Central memory CD8-positive, alpha-beta T cell (primary cell): ENCODE results near the gene UNC13C.
A peak's percentile ranks its signal among the peaks of the same experiment; 100 is the strongest.

Experiments
- ATAC-seq: fragments of 150-1000 bp; cut with Tn5 transposase; replicated peaks from 2 replicates; pipeline ENCODE4 v1.10.0; 2022; ENCODE audit warnings: mild to moderate bottlenecking, moderate FRiP score, moderate number of reproducible peaks; ENCODE audit not compliant: poor library complexity, severe bottlenecking; ENCODE audit errors: extremely low read depth
- DNase-seq, 2 donors: peaks; one replicate each; pipeline ENCODE4 v3.0.0; 2021; ENCODE audit warnings: low spot score in 2 of 2
- H3K27ac Mint-ChIP-seq: one replicate; pipeline ENCODE4 v1.8.0; 2022; ENCODE audit warnings: low read depth, mild to moderate bottlenecking, moderate library complexity, mixed read lengths
- H3K27me3 Mint-ChIP-seq: one replicate; pipeline ENCODE4 v1.8.0; 2022; ENCODE audit warnings: mixed read lengths
- H3K36me3 Mint-ChIP-seq: one replicate; pipeline ENCODE4 v1.8.0; 2022; ENCODE audit warnings: mild to moderate bottlenecking, moderate library complexity, mixed read lengths; ENCODE audit not compliant: insufficient read depth
- H3K4me1 Mint-ChIP-seq: one replicate; pipeline ENCODE4 v1.8.0; 2022; ENCODE audit warnings: mixed read lengths
- H3K4me3 Mint-ChIP-seq: one replicate; pipeline ENCODE4 v1.8.0; 2022; ENCODE audit warnings: mild to moderate bottlenecking, moderate library complexity, mixed read lengths
- H3K9me3 Mint-ChIP-seq: one replicate; pipeline ENCODE4 v1.8.0; 2022; ENCODE audit warnings: mixed read lengths

Gene UNC13C

GRCh38 chr15:54462511-54462913, 484.3 kb downstream of the UNC13C start:
- DNase-seq, result no peak
- Mint-ChIP-seq H3K27ac (no peak overlapping the region), H3K9me3 (peaks cover 30% of the 10 kb centered on the region), H3K27me3 (no peaks in the 10 kb centered on the region), H3K4me1 (no peaks in the 10 kb centered on the region), H3K4me3 (no peak overlapping the region), H3K36me3 (no peaks in the 10 kb centered on the region)
- ATAC-seq, result no peak

GRCh38 chr15:54481819-54482218, 503.6 kb downstream of the UNC13C start:
- ATAC-seq (no peak), DNase-seq (no peak)
- Mint-ChIP-seq H3K27me3 (no peaks in the 10 kb centered on the region), H3K36me3 (no peaks in the 10 kb centered on the region), H3K4me1 (no peaks in the 10 kb centered on the region), H3K27ac (no peak overlapping the region), H3K9me3 (peaks cover 22% of the 10 kb centered on the region), H3K4me3 (no peak overlapping the region)

GRCh38 chr15:54482251-54482650, 504.0 kb downstream of the UNC13C start:
- ATAC-seq (no peak), DNase-seq (no peak)
- H3K27ac Mint-ChIP-seq, result no peak overlapping the region
- H3K36me3 Mint-ChIP-seq, result no peaks in the 10 kb centered on the region
- no peak overlapping the region for H3K4me3 Mint-ChIP-seq
- H3K27me3 Mint-ChIP-seq, result no peaks in the 10 kb centered on the region
- H3K9me3 Mint-ChIP-seq, result peaks cover 23% of the 10 kb centered on the region
- H3K4me1 Mint-ChIP-seq, result no peaks in the 10 kb centered on the region

- no peaks in the 10 kb centered on the region for H3K4me1 Mint-ChIP-seq
- H3K9me3 Mint-ChIP-seq, result peaks cover 16% of the 10 kb centered on the region
- H3K27ac Mint-ChIP-seq, result no peak overlapping the region
- H3K4me3 Mint-ChIP-seq, result no peak overlapping the region
- H3K27me3 Mint-ChIP-seq, result no peaks in the 10 kb centered on the region
- no peak for DNase-seq
- H3K36me3 Mint-ChIP-seq, result no peaks in the 10 kb centered on the region
- no peak for ATAC-seq
Measured at GRCh38 chr15:54500330-54500729, 522.1 kb downstream of the UNC13C start.

GRCh38 chr15:54502416-54503075, 524.3 kb downstream of the UNC13C start:
- Mint-ChIP-seq H3K4me3 (no peak overlapping the region), H3K9me3 (peaks cover 8% of the 10 kb centered on the region), H3K4me1 (no peaks in the 10 kb centered on the region), H3K27ac (no peak overlapping the region), H3K27me3 (no peaks in the 10 kb centered on the region), H3K36me3 (no peaks in the 10 kb centered on the region)
- ATAC-seq (no peak), DNase-seq (no peak)

DNA sequence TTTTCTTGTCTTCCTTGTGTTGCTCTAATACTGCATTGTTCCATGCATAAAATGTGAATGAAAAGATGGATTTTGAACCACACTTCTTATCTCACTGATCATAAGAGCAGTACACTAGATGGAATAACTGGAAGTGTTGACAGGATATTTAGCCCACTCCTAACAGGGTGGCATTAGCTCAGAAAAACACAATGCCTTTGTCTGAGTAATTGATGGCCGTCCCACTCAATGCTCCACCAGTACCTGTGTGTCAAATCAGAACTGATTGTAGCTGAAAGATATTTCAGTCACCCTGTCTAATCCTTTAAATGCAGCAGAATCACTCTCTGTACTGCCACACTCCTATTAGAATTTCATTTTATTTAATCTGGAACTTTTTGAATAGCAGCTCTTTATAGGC, 526.5 kb downstream of the UNC13C start:
- Mint-ChIP-seq H3K27ac (no peak overlapping the region), H3K4me3 (no peak overlapping the region), H3K9me3 (no peaks in the 10 kb centered on the region), H3K27me3 (no peaks in the 10 kb centered on the region), H3K4me1 (no peaks in the 10 kb centered on the region), H3K36me3 (no peaks in the 10 kb centered on the region)
- DNase-seq, result no peak
- ATAC-seq, result no peak

DNA sequence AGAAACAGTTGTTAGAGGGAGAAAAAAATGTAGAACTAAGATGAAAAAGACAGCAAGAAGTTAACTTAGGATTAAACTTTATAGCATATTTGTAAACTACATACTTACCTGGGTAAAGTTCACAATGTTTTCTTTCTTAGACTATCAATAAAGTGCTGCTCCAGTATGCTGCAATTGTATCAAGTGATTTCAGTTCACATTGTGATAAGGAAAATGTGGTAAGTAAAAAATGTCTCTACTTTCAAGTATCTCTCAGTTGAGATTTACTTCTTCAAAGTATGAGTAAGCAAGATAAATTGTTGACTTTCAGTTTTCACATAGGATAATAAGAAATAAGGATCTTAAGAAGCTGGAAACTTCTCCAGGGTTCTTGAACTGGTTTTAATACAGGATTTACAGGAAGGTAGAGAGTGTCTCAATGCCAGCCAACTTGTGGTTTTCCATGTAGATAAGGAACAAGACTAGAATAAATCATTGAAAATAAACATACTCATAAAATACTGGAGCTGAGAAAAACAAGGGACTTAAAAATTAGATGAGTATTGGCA, 528.8 kb downstream of the UNC13C start:
- Mint-ChIP-seq H3K27ac (no peak overlapping the region), H3K27me3 (no peaks in the 10 kb centered on the region), H3K9me3 (no peaks in the 10 kb centered on the region), H3K36me3 (no peaks in the 10 kb centered on the region), H3K4me3 (no peak overlapping the region), H3K4me1 (no peaks in the 10 kb centered on the region)
- DNase-seq (no peak), ATAC-seq (no peak)

GRCh38 chr15:54514601-54515000, 536.4 kb downstream of the UNC13C start:
- DNase-seq, result no peak
- peaks cover 8% of the 10 kb centered on the region for H3K4me1 Mint-ChIP-seq
- no peaks in the 10 kb centered on the region for H3K36me3 Mint-ChIP-seq
- no peak overlapping the region for H3K27ac Mint-ChIP-seq
- no peaks in the 10 kb centered on the region for H3K27me3 Mint-ChIP-seq
- no peak overlapping the region for H3K4me3 Mint-ChIP-seq
- H3K9me3 Mint-ChIP-seq, result no peaks in the 10 kb centered on the region
- no peak for ATAC-seq

DNA sequence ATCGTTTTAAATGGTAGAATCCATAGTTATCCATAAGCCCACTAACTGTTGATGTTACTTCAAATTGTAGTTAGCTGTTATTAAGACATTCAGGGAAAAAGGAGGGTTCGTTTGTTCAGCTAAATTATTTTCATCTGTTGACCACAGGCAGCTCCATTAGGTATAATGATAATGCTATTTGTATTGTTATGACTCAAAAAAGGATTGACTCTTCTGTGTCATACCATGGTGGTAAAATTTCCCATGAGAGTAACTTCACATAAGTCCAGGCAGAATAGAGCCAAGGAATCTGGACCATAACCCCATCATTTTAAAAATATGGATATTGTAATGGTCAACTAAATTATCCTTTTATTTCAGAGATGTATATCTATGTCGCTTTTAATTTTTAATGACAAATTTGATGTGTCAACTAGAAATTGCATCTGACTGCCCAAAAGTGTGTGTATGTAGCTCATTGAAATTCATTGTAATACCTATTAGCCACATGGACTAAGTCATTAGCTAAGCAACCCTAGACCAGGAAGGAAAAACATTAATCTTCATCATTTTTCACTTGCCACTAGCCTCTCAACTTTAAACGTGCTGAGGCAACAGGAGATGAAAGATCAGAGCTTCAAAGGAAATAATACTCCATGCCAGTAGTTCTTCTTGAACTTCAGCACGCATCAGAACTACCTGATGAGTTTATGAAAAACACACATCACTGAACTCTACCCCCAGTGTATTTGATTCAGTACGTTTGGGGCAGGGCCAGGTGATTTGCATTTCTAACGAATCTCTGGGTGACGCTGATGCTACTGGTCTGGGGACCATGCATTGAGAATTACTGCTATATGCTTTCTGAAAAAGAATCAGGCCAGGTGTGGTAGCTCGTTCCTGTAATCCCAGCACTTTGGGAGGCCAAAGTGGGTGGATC, 537.7 kb downstream of the UNC13C start:
- H3K27ac Mint-ChIP-seq, result no peak overlapping the region

DNA sequence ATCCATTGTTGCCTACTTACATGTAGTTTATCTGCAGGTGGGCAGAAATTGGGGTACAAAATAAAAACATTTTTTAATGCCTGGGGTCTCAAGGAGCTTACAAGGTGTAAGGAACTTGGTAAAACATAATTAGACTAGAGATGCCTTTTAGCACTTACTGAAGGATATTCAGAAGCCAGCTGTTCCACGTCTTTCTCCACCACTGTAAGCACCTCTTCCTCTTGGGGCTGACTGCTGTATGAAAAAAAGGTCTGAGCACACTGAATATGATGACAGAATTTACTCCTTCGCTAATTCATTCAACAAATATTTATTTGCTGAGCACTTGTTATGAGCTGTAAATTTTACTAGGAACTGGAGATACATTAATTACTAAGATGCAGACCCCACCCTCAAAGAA, 539.1 kb downstream of the UNC13C start:
- peaks cover 12% of the 10 kb centered on the region for H3K4me1 Mint-ChIP-seq
- H3K27me3 Mint-ChIP-seq, result no peaks in the 10 kb centered on the region
- ATAC-seq (no peak), DNase-seq (no peak)
- no peaks in the 10 kb centered on the region for H3K36me3 Mint-ChIP-seq
- H3K9me3 Mint-ChIP-seq, result no peaks in the 10 kb centered on the region
- no peak overlapping the region for H3K4me3 Mint-ChIP-seq
- H3K27ac Mint-ChIP-seq, result no peak overlapping the region

More for the DNA sequence above, 537.7 kb downstream of the UNC13C start:
- no peaks in the 10 kb centered on the region for H3K27me3 Mint-ChIP-seq
- H3K4me1 Mint-ChIP-seq, result peaks cover 12% of the 10 kb centered on the region
- H3K4me3 Mint-ChIP-seq, result no peak overlapping the region
- no peaks in the 10 kb centered on the region for H3K9me3 Mint-ChIP-seq
- H3K36me3 Mint-ChIP-seq, result no peaks in the 10 kb centered on the region
- DNase-seq, result no peak
- ATAC-seq, result no peak

DNA sequence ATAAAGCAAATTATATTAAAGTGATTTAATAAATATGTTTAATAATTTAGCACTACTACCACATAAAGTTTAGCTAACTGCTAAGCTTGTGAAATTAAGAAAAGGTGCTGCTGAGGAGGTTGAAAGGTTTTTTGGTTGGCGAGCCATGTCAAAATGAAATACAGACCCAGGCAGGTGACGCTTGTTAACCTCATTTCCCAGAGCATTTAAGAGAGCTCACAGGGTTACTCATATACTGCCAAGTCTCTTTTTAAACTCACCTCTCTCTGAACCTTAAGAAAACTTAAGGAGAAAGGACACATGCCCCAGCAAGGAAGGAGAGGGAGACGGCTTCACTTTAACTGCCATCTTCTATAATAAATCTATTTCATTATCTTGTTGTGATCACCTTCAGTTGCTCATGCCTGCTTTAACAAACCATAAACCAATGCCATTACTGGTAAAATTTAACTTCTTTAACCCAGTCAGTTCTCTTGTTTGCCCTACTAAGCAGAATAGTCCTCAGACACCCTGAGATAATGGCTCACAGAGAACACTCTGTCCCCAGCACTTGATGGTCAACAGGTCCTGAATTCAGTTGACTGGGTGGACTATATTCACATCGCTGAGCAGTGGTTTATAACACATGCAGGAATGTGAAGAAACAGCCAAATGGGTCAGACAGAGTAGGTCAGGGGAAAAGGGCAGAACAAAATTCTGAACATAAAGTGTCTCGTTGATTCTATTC, 540.1 kb downstream of the UNC13C start:
- Mint-ChIP-seq H3K27me3 (no peaks in the 10 kb centered on the region), H3K4me1 (peaks cover 12% of the 10 kb centered on the region), H3K9me3 (no peaks in the 10 kb centered on the region), H3K4me3 (no peak overlapping the region), H3K27ac (no peak overlapping the region), H3K36me3 (no peaks in the 10 kb centered on the region)
- ATAC-seq (no peak), DNase-seq (no peak)

DNA sequence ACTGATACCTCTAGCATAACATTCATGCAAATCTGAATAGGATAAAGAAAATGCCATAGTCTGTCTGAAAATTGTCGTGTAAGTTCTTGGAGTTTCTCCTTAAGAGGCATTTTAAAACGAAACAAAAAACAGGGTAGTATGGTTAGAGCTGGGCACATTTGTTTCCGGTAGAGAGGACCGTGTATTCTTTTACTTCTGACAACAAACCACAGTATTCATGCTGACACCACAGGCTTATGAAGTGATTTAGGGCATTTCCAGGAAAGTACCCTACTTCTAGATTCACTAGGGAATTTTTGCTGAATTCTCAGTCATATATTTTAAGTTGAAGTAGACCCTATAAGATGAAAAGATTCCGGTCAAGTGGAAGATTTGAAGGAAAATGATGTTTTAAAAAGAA, 541.3 kb downstream of the UNC13C start:
- no peak overlapping the region for H3K27ac Mint-ChIP-seq
- peak overlapping the region; percentile 8 for H3K4me3 Mint-ChIP-seq
- DNase-seq (no peak), ATAC-seq (peak; percentile 40)
- H3K36me3 Mint-ChIP-seq, result no peaks in the 10 kb centered on the region
- H3K27me3 Mint-ChIP-seq, result no peaks in the 10 kb centered on the region
- peaks cover 12% of the 10 kb centered on the region for H3K4me1 Mint-ChIP-seq
- H3K9me3 Mint-ChIP-seq, result no peaks in the 10 kb centered on the region
